Endothelial cell of umbilical vein (primary cell): ENCODE data around the gene DTWD2. TPM values are rescaled to one million over a fixed set of nuclear protein-coding genes. Genes with fewer than 3 reads are reported as not detected.

Experiments used
- BruUV-seq: library from RNA; stranded (reverse); fragments of 400-500 nt; replicated peaks from 2 replicates; lab custom pipeline; 2021; lab: Mats Ljungman, UMichigan
- CTCF ChIA-PET: fragments of 300-600, 350-600 bp; sonication (Branson Sonifier 250); formaldehyde crosslinking; loops from one replicate; lab custom pipeline; 2021; ENCODE audit warnings: antibody characterized with exemption, inconsistent platforms; lab: Charles Lee
- POLR2A ChIA-PET: fragments of 300-600, 350-600 bp; sonication (Branson Sonifier 250); formaldehyde crosslinking; loops from one replicate; lab custom pipeline; 2021; ENCODE audit warnings: antibody characterized with exemption, inconsistent platforms; lab: Charles Lee
- DNase-seq: peaks from one replicate; pipeline ENCODE4 v3.0.0-alpha.2; 2011; ENCODE audit warnings: low read depth, low spot score
- FAIRE-seq: peaks from 2 replicates; lab custom pipeline; 2011; peaks lifted over from hg19 to GRCh38; lab: Jason Lieb, UNC
- H2AFZ ChIP-seq: 2 replicates; pipeline ENCODE4 v1.6.0; 2012; ENCODE audit warnings: low read depth, low read length, control low read depth, inconsistent platforms
- H3K27ac ChIP-seq: 2 replicates; pipeline ENCODE4 v1.5.1; 2011; ENCODE audit warnings: low read depth, mild to moderate bottlenecking, control low read depth, low read length, moderate library complexity; ENCODE audit not compliant: insufficient read depth
- H3K27me3 ChIP-seq, 2 experiments: 2 replicates each; pipeline versions ENCODE4 v1.6.0 to v1.6.1; 2011; ENCODE audit warnings: low read length in 2 of 2, mixed read lengths in 1 of 2; ENCODE audit not compliant: control insufficient read depth in 2 of 2, insufficient read depth in 2 of 2
- H3K36me3 ChIP-seq, 2 experiments: 2 replicates in 1 of 2; 3 replicates in 1 of 2; pipeline ENCODE4 v1.5.1; 2011; ENCODE audit warnings: low read length in 2 of 2, mild to moderate bottlenecking in 1 of 2, moderate library complexity in 1 of 2; ENCODE audit not compliant: control insufficient read depth in 2 of 2, insufficient read depth in 2 of 2; ENCODE audit errors: extremely low read depth in 1 of 2
- H3K4me1 ChIP-seq: 3 replicates; pipeline ENCODE4 v1.5.1; 2011; ENCODE audit warnings: mild to moderate bottlenecking, low read length; ENCODE audit not compliant: control insufficient read depth, insufficient read depth; ENCODE audit errors: extremely low read depth
- H3K4me2 ChIP-seq: 2 replicates; pipeline ENCODE4 v1.6.1; 2011; ENCODE audit warnings: low read length, control low read depth, mixed read lengths; ENCODE audit not compliant: insufficient read depth
- H3K4me3 ChIP-seq, 3 experiments: fragments of 200-600 bp in 1 of 3; sonication (generic), shearing (Covaris generic) in 1 of 3; replicated peaks in 1 of 3; 2 replicates each; pipeline ENCODE4 v1.5.1; 2011 to 2016; ENCODE audit warnings: control low read depth in 3 of 3, low read length in 3 of 3, mild to moderate bottlenecking in 2 of 3, inconsistent platforms in 1 of 3, low read depth in 1 of 3, moderate library complexity in 1 of 3; ENCODE audit not compliant: insufficient read depth in 1 of 3
- H3K79me2 ChIP-seq: 2 replicates; pipeline ENCODE4 v1.6.0; 2012; ENCODE audit warnings: low read length, inconsistent platforms; ENCODE audit not compliant: control insufficient read depth, insufficient read depth
- H3K9ac ChIP-seq: replicated peaks from 2 replicates; pipeline ENCODE3; 2011; ENCODE audit warnings: low read length, control low read depth; ENCODE audit not compliant: insufficient read depth; ENCODE audit errors: extremely low read depth
- H3K9me1 ChIP-seq: replicated peaks from 3 replicates; pipeline ENCODE4 v1.6.0; 2011; ENCODE audit warnings: mild to moderate bottlenecking, low read length; ENCODE audit not compliant: control insufficient read depth, insufficient read depth; ENCODE audit errors: extremely low read depth
- H3K9me3 ChIP-seq: replicated peaks from 2 replicates; pipeline ENCODE4 v1.5.1; 2012; ENCODE audit warnings: low read length, inconsistent platforms; ENCODE audit not compliant: control insufficient read depth, insufficient read depth
- H4K20me1 ChIP-seq: replicated peaks from 2 replicates; pipeline ENCODE3; 2011; ENCODE audit warnings: mild to moderate bottlenecking, low read length; ENCODE audit not compliant: control insufficient read depth, insufficient read depth; ENCODE audit errors: extremely low read depth
- CTCF ChIP-seq, 2 donors: IDR thresholded peaks; 1 replicate in 1 of 2; 2 replicates in 1 of 2; pipeline ENCODE4 v1.5.1; 2011; ENCODE audit warnings: low read length in 2 of 2, mild to moderate bottlenecking in 2 of 2, moderate library complexity in 2 of 2, control low read depth in 1 of 2, inconsistent platforms in 1 of 2, low read depth in 1 of 2; ENCODE audit not compliant: insufficient read depth in 1 of 2; ENCODE audit errors: extremely low read depth in 1 of 2
- EZH2 ChIP-seq: IDR thresholded peaks from 2 replicates; pipeline ENCODE4 v1.6.1; 2012; ENCODE audit warnings: borderline replicate concordance, low read depth, mild to moderate bottlenecking, moderate library complexity, low read length, inconsistent platforms; ENCODE audit not compliant: severe bottlenecking
- FOS ChIP-seq: IDR thresholded peaks from 2 replicates; pipeline ENCODE4 v1.6.1; 2011; ENCODE audit warnings: mild to moderate bottlenecking, low read length, moderate library complexity, borderline replicate concordance; ENCODE audit not compliant: insufficient read depth
- GATA2 ChIP-seq: IDR thresholded peaks from 2 replicates; pipeline ENCODE4 v1.7.0; 2011; ENCODE audit warnings: low read depth, mild to moderate bottlenecking, moderate library complexity, mixed read lengths, low read length; ENCODE audit not compliant: insufficient read length, insufficient read depth
- JUN ChIP-seq: IDR thresholded peaks from 2 replicates; pipeline ENCODE4 v1.6.1; 2011; ENCODE audit warnings: borderline replicate concordance, low read depth; ENCODE audit not compliant: insufficient read length, insufficient read depth
- MAX ChIP-seq: IDR thresholded peaks from 2 replicates; pipeline ENCODE4 v1.6.1; 2011; ENCODE audit not compliant: insufficient read depth, insufficient read length
- MYC ChIP-seq: IDR thresholded peaks from one replicate; pipeline ENCODE4 v1.6.1; 2011; ENCODE audit warnings: mild to moderate bottlenecking, low read depth, low read length
- POLR2A ChIP-seq: IDR thresholded peaks from 2 replicates; pipeline ENCODE4 v1.6.1; 2012; ENCODE audit warnings: low read depth, mild to moderate bottlenecking, control low read depth, low read length
- POLR2AphosphoS5 ChIP-seq: IDR thresholded peaks from 2 replicates; pipeline ENCODE4 v1.6.1; 2012; ENCODE audit warnings: low read depth, mild to moderate bottlenecking, control low read depth, low read length, moderate library complexity; ENCODE audit not compliant: insufficient read depth
- dilution Hi-C: fragments of 300-500 bp; cut with MboI; formaldehyde crosslinking; loops from one replicate; pipeline ENCODE4 v1.15.0; 2019; ENCODE audit warnings: low sequenced_read_pairs; ENCODE audit not compliant: extremely low pct_ligation_motif_present
- intact Hi-C: fragments of 100-400 bp; cut with micrococcal nuclease; formaldehyde crosslinking; loops from one replicate; pipeline ENCODE4 v1.10.0; 2022
- polyA plus RNA-seq, 4 experiments: library from polyadenylated mRNA; depleted of rRNA in 3 of 4; stranded (reverse) in 3 of 4; unstranded in 1 of 4; fragments of >200 nt; gene quantifications; 2 replicates each; pipeline versions ENCODE4 v1.2.1 to v1.2.3, GENCODE V29; 2011 to 2012; ENCODE audit warnings: missing spikeins in 1 of 4
- total RNA-seq: library from RNA; stranded (reverse); gene quantifications from 2 replicates; pipeline ENCODE4 v1.2.3, GENCODE V29; 2021

DTWD2 gene
- total and polyA plus RNA-seq, 2 donors (not counting 3 experiments of a cell fraction or from before 2014, with no cell fraction given): 0.99 to 1.1 TPM

- FAIRE-seq: no peak
- dilution Hi-C loops: no loop called here
Measured at GRCh38 chr5:118963169-118963568, 25.2 kb downstream of the DTWD2 start.

More at GRCh38 chr5:118963169-118963568, 25.2 kb downstream of the DTWD2 start:
- no peak for DNase-seq
- Histone ChIP-seq H3K79me2 (no peaks in the 10 kb centered on the region), H2AFZ (no peak overlapping the region), H3K4me2 (no peak overlapping the region), H3K9ac (no peak overlapping the region), H3K27ac (no peak overlapping the region), H3K4me1 (no peaks in the 10 kb centered on the region), H3K9me1 (no peaks in the 10 kb centered on the region), H3K9me3 (no peaks in the 10 kb centered on the region), H3K27me3 (no peaks in the 10 kb centered on the region), H3K4me3 (no peak overlapping the region), H4K20me1 (no peaks in the 10 kb centered on the region), H3K36me3 (no peaks in the 10 kb centered on the region)
- POLR2A ChIA-PET: no interaction called here
- intact Hi-C loops: loop anchor here (5.0 kb wide), 1 partner anchor 1501 kb away; no protein-coding TSS in a partner anchor
- CTCF ChIA-PET: interaction anchor here (1.0 to 1.5 kb wide), 3 partner anchors 9 to 449 kb away, joined by 3 to 4 read pairs (median 3); no protein-coding TSS in a partner anchor
- TF ChIP-seq POLR2AphosphoS5: no peak
- no peak for TF ChIP-seq MYC
- no peak for TF ChIP-seq FOS
- no peak for TF ChIP-seq POLR2A
- TF ChIP-seq GATA2: no peak
- TF ChIP-seq MAX: no peak
- no peak for TF ChIP-seq EZH2
- no peak for TF ChIP-seq CTCF (IDR thresholded peaks at IDR 0.05; ENCODE audit: extremely low read depth in 1 of 2, insufficient read depth in 1 of 2, low read depth in 1 of 2, low read length in 2 of 2)
- no peak for TF ChIP-seq JUN
- no TSS peak for BruUV-seq
